HG03432 (cell line): Measurements from ENCODE around the gene SIRT2.
"Not testable (repeated sequence)": the region's sequence is repeated elsewhere in the genome, so short reads cannot be mapped to it uniquely, and the experiment has no call there.

Source experiments
- ATAC-seq: cut with Tn5 transposase; IDR thresholded peaks from one replicate; pipeline ENCODE4 v1.9.1; 2021; ENCODE audit warnings: mild to moderate bottlenecking, moderate library complexity; ENCODE audit not compliant: unreplicated experiment

Gene SIRT2

GRCh38 chr19:38899447-38900201, at the start of gene SIRT2, which contains the start of gene NFKBIB:
Gene SIRT2 (minus strand): TSS chr19:38899618. CDS start chr19:38899521, 97 bp downstream.
Gene NFKBIB (plus strand): TSS chr19:38899969. CDS start chr19:38900033, 64 bp downstream.
- peak; percentile 88 for ATAC-seq

- no peak for ATAC-seq
These were observed 47.0 kb upstream of the SIRT2 start for GRCh38 chr19:38946229-38947010.

GRCh38 chr19:38945562-38946228, 46.3 kb upstream of the SIRT2 start:
- ATAC-seq, result no peak

- no peak for ATAC-seq
These were observed 45.6 kb upstream of the SIRT2 start for GRCh38 chr19:38944981-38945506.

- ATAC-seq, result no peak
These were observed 43.2 kb upstream of the SIRT2 start for GRCh38 chr19:38942471-38943181.

GRCh38 chr19:38941979-38942378, 42.6 kb upstream of the SIRT2 start:
- ATAC-seq, result no peak

- not testable (repeated sequence) for ATAC-seq
These were observed 42.0 kb upstream of the SIRT2 start for GRCh38 chr19:38941466-38941865.

- no peak for ATAC-seq
These were observed 40.5 kb upstream of the SIRT2 start for GRCh38 chr19:38939957-38940356.

- no peak for ATAC-seq
These were observed 34.1 kb upstream of the SIRT2 start for GRCh38 chr19:38933544-38933943.

- ATAC-seq, result no peak
These were observed 33.2 kb upstream of the SIRT2 start for GRCh38 chr19:38932425-38933179.

GRCh38 chr19:38931521-38931793, 32.0 kb upstream of the SIRT2 start:
- no peak for ATAC-seq

GRCh38 chr19:38930776-38931520, 31.5 kb upstream of the SIRT2 start, which contains the start of gene MRPS12:
Gene MRPS12 (plus strand): TSS chr19:38930944. CDS start chr19:38931295, 351 bp downstream.
- ATAC-seq, result peak; percentile 88

- ATAC-seq, result peak; percentile 77
These were observed 30.7 kb upstream of the SIRT2 start, which contains the start of gene SARS2 for GRCh38 chr19:38929929-38930775. Gene SARS2 (minus strand): TSS chr19:38930763. CDS start chr19:38930736, 27 bp downstream.

GRCh38 chr19:38928391-38929001, 29.1 kb upstream of the SIRT2 start:
- no peak for ATAC-seq

- no peak for ATAC-seq
These were observed 25.0 kb upstream of the SIRT2 start for GRCh38 chr19:38924388-38924787.

- ATAC-seq, result no peak
These were observed 23.1 kb upstream of the SIRT2 start for GRCh38 chr19:38922482-38922881.

- ATAC-seq, result no peak
These were observed 22.2 kb upstream of the SIRT2 start for GRCh38 chr19:38921420-38922274.
